ENCODE results near the gene FOXP4.

FOXP4 gene

GRCh38 chr6:41564448-41565142, 18.4 kb downstream of the FOXP4 start:
- no peak overlapping the region for H3K27ac Mint-ChIP-seq
- no peaks in the 10 kb centered on the region for H3K36me3 Mint-ChIP-seq
- H3K27me3 Mint-ChIP-seq = no peaks in the 10 kb centered on the region
- H3K4me3 Mint-ChIP-seq = no peak overlapping the region
- peaks cover 15% of the 10 kb centered on the region for H3K4me1 Mint-ChIP-seq
- H3K9me3 Mint-ChIP-seq = no peaks in the 10 kb centered on the region

GRCh38 chr6:41565701-41566100, 19.5 kb downstream of the FOXP4 start:
- peaks cover 6% of the 10 kb centered on the region for H3K4me1 Mint-ChIP-seq
- H3K27me3 Mint-ChIP-seq = no peaks in the 10 kb centered on the region
- H3K36me3 Mint-ChIP-seq = no peaks in the 10 kb centered on the region
- no peaks in the 10 kb centered on the region for H3K9me3 Mint-ChIP-seq
- no peak overlapping the region for H3K4me3 Mint-ChIP-seq
- H3K27ac Mint-ChIP-seq = no peak overlapping the region

GRCh38 chr6:41566961-41567360, 20.8 kb downstream of the FOXP4 start:
- Mint-ChIP-seq H3K36me3 (no peaks in the 10 kb centered on the region), H3K4me1 (peaks cover 4% of the 10 kb centered on the region), H3K4me3 (no peak overlapping the region), H3K27me3 (no peaks in the 10 kb centered on the region), H3K9me3 (no peaks in the 10 kb centered on the region), H3K27ac (peak overlapping the region; percentile 23)

- H3K4me3 Mint-ChIP-seq = no peak overlapping the region
Observed at GRCh38 chr6:41567684-41568083, 21.5 kb downstream of the FOXP4 start.

GRCh38 chr6:41568202-41568584, 22.0 kb downstream of the FOXP4 start:
- no peaks in the 10 kb centered on the region for H3K27me3 Mint-ChIP-seq

More at GRCh38 chr6:41567684-41568083, 21.5 kb downstream of the FOXP4 start:
- Mint-ChIP-seq H3K9me3 (no peaks in the 10 kb centered on the region), H3K27ac (no peak overlapping the region), H3K36me3 (no peaks in the 10 kb centered on the region), H3K27me3 (no peaks in the 10 kb centered on the region), H3K4me1 (peaks cover 7% of the 10 kb centered on the region)

GRCh38 chr6:41568585-41569384, 22.6 kb downstream of the FOXP4 start:
- no peaks in the 10 kb centered on the region for H3K9me3 Mint-ChIP-seq
- no peak overlapping the region for H3K4me3 Mint-ChIP-seq
- no peak overlapping the region for H3K27ac Mint-ChIP-seq
- no peaks in the 10 kb centered on the region for H3K36me3 Mint-ChIP-seq
- no peaks in the 10 kb centered on the region for H3K27me3 Mint-ChIP-seq
- peaks cover 7% of the 10 kb centered on the region for H3K4me1 Mint-ChIP-seq

More at GRCh38 chr6:41568202-41568584, 22.0 kb downstream of the FOXP4 start:
- no peak overlapping the region for H3K27ac Mint-ChIP-seq
- H3K9me3 Mint-ChIP-seq = no peaks in the 10 kb centered on the region
- no peak overlapping the region for H3K4me3 Mint-ChIP-seq
- peaks cover 7% of the 10 kb centered on the region for H3K4me1 Mint-ChIP-seq
- no peaks in the 10 kb centered on the region for H3K36me3 Mint-ChIP-seq

GRCh38 chr6:41570259-41570615, 24.1 kb downstream of the FOXP4 start:
- Mint-ChIP-seq H3K4me3 (no peak overlapping the region), H3K27ac (no peak overlapping the region), H3K9me3 (no peaks in the 10 kb centered on the region), H3K27me3 (no peaks in the 10 kb centered on the region), H3K4me1 (peaks cover 7% of the 10 kb centered on the region), H3K36me3 (no peaks in the 10 kb centered on the region)

GRCh38 chr6:41571021-41571780, 25.0 kb downstream of the FOXP4 start:
- H3K9me3 Mint-ChIP-seq = no peaks in the 10 kb centered on the region
- H3K4me3 Mint-ChIP-seq = no peak overlapping the region
- no peak overlapping the region for H3K27ac Mint-ChIP-seq
- H3K4me1 Mint-ChIP-seq = peaks cover 7% of the 10 kb centered on the region
- no peaks in the 10 kb centered on the region for H3K27me3 Mint-ChIP-seq
- H3K36me3 Mint-ChIP-seq = no peaks in the 10 kb centered on the region

GRCh38 chr6:41572613-41573012, 26.4 kb downstream of the FOXP4 start:
- H3K27me3 Mint-ChIP-seq = no peaks in the 10 kb centered on the region
- H3K4me1 Mint-ChIP-seq = peaks cover 7% of the 10 kb centered on the region
- no peak overlapping the region for H3K27ac Mint-ChIP-seq
- H3K4me3 Mint-ChIP-seq = no peak overlapping the region
- H3K36me3 Mint-ChIP-seq = no peaks in the 10 kb centered on the region
- no peaks in the 10 kb centered on the region for H3K9me3 Mint-ChIP-seq

GRCh38 chr6:41573276-41573675, 27.1 kb downstream of the FOXP4 start:
- no peaks in the 10 kb centered on the region for H3K27me3 Mint-ChIP-seq
- H3K4me1 Mint-ChIP-seq = peaks cover 7% of the 10 kb centered on the region
- H3K4me3 Mint-ChIP-seq = no peak overlapping the region
- no peak overlapping the region for H3K27ac Mint-ChIP-seq
- no peaks in the 10 kb centered on the region for H3K9me3 Mint-ChIP-seq
- H3K36me3 Mint-ChIP-seq = no peaks in the 10 kb centered on the region

- H3K9me3 Mint-ChIP-seq = no peaks in the 10 kb centered on the region
- H3K27ac Mint-ChIP-seq = no peak overlapping the region
- no peaks in the 10 kb centered on the region for H3K27me3 Mint-ChIP-seq
- peaks cover 7% of the 10 kb centered on the region for H3K4me1 Mint-ChIP-seq
- H3K4me3 Mint-ChIP-seq = no peak overlapping the region
- no peaks in the 10 kb centered on the region for H3K36me3 Mint-ChIP-seq
Observed at GRCh38 chr6:41573985-41574384, 27.8 kb downstream of the FOXP4 start.

GRCh38 chr6:41575598-41575997, 29.4 kb downstream of the FOXP4 start:
- Mint-ChIP-seq H3K36me3 (peaks cover 2% of the 10 kb centered on the region), H3K27ac (no peak overlapping the region), H3K9me3 (no peaks in the 10 kb centered on the region), H3K4me1 (peaks cover 7% of the 10 kb centered on the region), H3K4me3 (no peak overlapping the region), H3K27me3 (no peaks in the 10 kb centered on the region)

GRCh38 chr6:41576667-41577066, 30.5 kb downstream of the FOXP4 start:
- Mint-ChIP-seq H3K27me3 (no peaks in the 10 kb centered on the region), H3K36me3 (peaks cover 2% of the 10 kb centered on the region), H3K27ac (no peak overlapping the region), H3K4me3 (no peak overlapping the region), H3K9me3 (no peaks in the 10 kb centered on the region), H3K4me1 (peaks cover 5% of the 10 kb centered on the region)

- H3K9me3 Mint-ChIP-seq = no peaks in the 10 kb centered on the region
- no peaks in the 10 kb centered on the region for H3K27me3 Mint-ChIP-seq
- no peak overlapping the region for H3K27ac Mint-ChIP-seq
- no peak overlapping the region for H3K4me3 Mint-ChIP-seq
- no peaks in the 10 kb centered on the region for H3K4me1 Mint-ChIP-seq
- H3K36me3 Mint-ChIP-seq = peaks cover 2% of the 10 kb centered on the region
Observed at GRCh38 chr6:41577356-41578216, 31.4 kb downstream of the FOXP4 start.

All from activated naive CD4-positive, alpha-beta T cell treated with anti-CD3 and anti-CD28 coated beads, Interleukin-2, amount 50 U/mL, for 24 hours (primary cell).